CD14-positive monocyte (primary cell): ENCODE measurements around the gene FHIT. TPM values are rescaled to one million over a fixed set of nuclear protein-coding genes. Genes with fewer than 3 reads are reported as not detected.

Experiments used
- DNase-seq, 3 donors: peaks; one replicate each; pipeline ENCODE4 v3.0.0-alpha.2; 2011 to 2022
- H2AFZ ChIP-seq: 2 replicates; pipeline ENCODE4 v1.6.0; 2012; ENCODE audit warnings: mild to moderate bottlenecking, low read depth, low read length, inconsistent platforms; ENCODE audit not compliant: insufficient read depth, poor library complexity, severe bottlenecking
- H3K27ac ChIP-seq, 2 donors: 1 replicate in 1 of 2; 2 replicates in 1 of 2; pipeline ENCODE4 v1.5.1; 2012 to 2013; ENCODE audit warnings: low read length in 2 of 2, control low read depth in 1 of 2, inconsistent platforms in 1 of 2, low read depth in 1 of 2, mild to moderate bottlenecking in 1 of 2
- H3K27me3 ChIP-seq, 2 donors: one replicate each; pipeline versions ENCODE4 v1.6.0 to v1.6.1; 2011 to 2013; ENCODE audit warnings: low read length in 2 of 2; ENCODE audit not compliant: control insufficient read depth in 2 of 2, insufficient read depth in 2 of 2
- H3K36me3 ChIP-seq, 2 donors: replicated peaks in 1 of 2; 1 replicate in 1 of 2; 2 replicates in 1 of 2; pipeline versions ENCODE4 v1.5.1 to v1.6.1; 2012 to 2013; ENCODE audit warnings: low read length in 2 of 2, control low read depth in 1 of 2, inconsistent platforms in 1 of 2, mild to moderate bottlenecking in 1 of 2; ENCODE audit not compliant: insufficient read depth in 2 of 2, control insufficient read depth in 1 of 2
- H3K4me1 ChIP-seq, 2 donors: 1 replicate in 1 of 2; 2 replicates in 1 of 2; pipeline versions ENCODE4 v1.5.1 to v1.6.1; 2012 to 2013; ENCODE audit warnings: low read length in 2 of 2, control low read depth in 1 of 2, inconsistent platforms in 1 of 2, mild to moderate bottlenecking in 1 of 2, moderate library complexity in 1 of 2; ENCODE audit not compliant: insufficient read depth in 2 of 2, control insufficient read depth in 1 of 2
- H3K4me2 ChIP-seq: replicated peaks from 2 replicates; pipeline ENCODE3; 2012; ENCODE audit warnings: low read length, moderate library complexity, mild to moderate bottlenecking; ENCODE audit not compliant: poor library complexity, severe bottlenecking; ENCODE audit errors: extremely low read depth
- H3K4me3 ChIP-seq, 3 experiments: fragments of 200-600 bp in 1 of 3; sonication (generic) in 1 of 3; replicated peaks in 1 of 3; 1 replicate in 2 of 3; 2 replicates in 1 of 3; pipeline ENCODE4 v1.5.1; 2011 to 2013; ENCODE audit warnings: low read length in 3 of 3, mild to moderate bottlenecking in 3 of 3, control low read depth in 2 of 3, low read depth in 2 of 3, inconsistent platforms in 1 of 3, moderate library complexity in 1 of 3
- H3K79me2 ChIP-seq: 2 replicates; pipeline ENCODE4 v1.6.0; 2012; ENCODE audit warnings: mild to moderate bottlenecking, control low read depth, inconsistent platforms, low read length, moderate library complexity; ENCODE audit not compliant: insufficient read depth
- H3K9ac ChIP-seq: 2 replicates; pipeline ENCODE4 v1.6.0; 2017; ENCODE audit warnings: low read length, mild to moderate bottlenecking; ENCODE audit not compliant: insufficient read depth, poor library complexity, severe bottlenecking
- H3K9me3 ChIP-seq, 2 donors: replicated peaks in 1 of 2; 1 replicate in 1 of 2; 2 replicates in 1 of 2; pipeline versions ENCODE4 v1.5.1 to v1.6.1; 2012 to 2013; ENCODE audit warnings: low read length in 2 of 2, control low read depth in 1 of 2; ENCODE audit not compliant: control insufficient read depth in 1 of 2, insufficient read depth in 1 of 2
- H4K20me1 ChIP-seq: 2 replicates; pipeline ENCODE4 v1.6.0; 2012; ENCODE audit warnings: mild to moderate bottlenecking, low read length, control low read depth, moderate library complexity; ENCODE audit not compliant: insufficient read depth
- H3K27ac Mint-ChIP-seq, 7 donors: one replicate each; pipeline ENCODE4 v1.8.0; 2020; ENCODE audit warnings: mild to moderate bottlenecking in 7 of 7, mixed read lengths in 7 of 7, moderate library complexity in 6 of 7, inconsistent platforms in 2 of 7
- H3K27me3 Mint-ChIP-seq, 3 donors: one replicate each; pipeline ENCODE4 v1.8.0; 2021 to 2022; ENCODE audit warnings: low read depth in 3 of 3, mild to moderate bottlenecking in 3 of 3, mixed read lengths in 3 of 3, moderate library complexity in 3 of 3, inconsistent platforms in 1 of 3
- H3K36me3 Mint-ChIP-seq, 2 donors: one replicate each; pipeline ENCODE4 v1.8.0; 2020; ENCODE audit warnings: mixed read lengths in 2 of 2, inconsistent platforms in 1 of 2, mild to moderate bottlenecking in 1 of 2
- H3K4me1 Mint-ChIP-seq: one replicate; pipeline ENCODE4 v1.8.0; 2020; ENCODE audit warnings: mild to moderate bottlenecking, mixed read lengths
- H3K4me3 Mint-ChIP-seq, 2 donors: one replicate each; pipeline ENCODE4 v1.8.0; 2020; ENCODE audit warnings: mild to moderate bottlenecking in 2 of 2, mixed read lengths in 2 of 2, moderate library complexity in 1 of 2
- H3K9me3 Mint-ChIP-seq, 7 donors: one replicate each; pipeline ENCODE4 v1.8.0; 2020 to 2022; ENCODE audit warnings: mixed read lengths in 7 of 7, mild to moderate bottlenecking in 6 of 7, moderate library complexity in 6 of 7, inconsistent platforms in 2 of 7
- WGBS: methylation state at CpG from one replicate; pipeline ENCODE4 v1.1.5; 2013; ENCODE audit warnings: missing lambda C conversion rate; ENCODE audit not compliant: insufficient coverage; 5-methylcytosine and 5-hydroxymethylcytosine counted together
- intact Hi-C, 2 donors: fragments of 100-400 bp; cut with micrococcal nuclease; formaldehyde crosslinking; loops; one replicate each; pipeline versions ENCODE4 v1.15.0 to v1.15.1; 2023
- polyA plus RNA-seq, 3 donors: library from polyadenylated mRNA; depleted of rRNA in 1 of 3; unstranded in 2 of 3; stranded (reverse) in 1 of 3; fragments of 300-500 nt in 2 of 3; fragments of >200 nt in 1 of 3; fragmentation: Illumina TruSeq in 2 of 3; gene quantifications; 1 replicate in 2 of 3; 2 replicates in 1 of 3; pipeline ENCODE4 v1.2.3, GENCODE V29; 2012 to 2021
- TF ChIP-seq, protein P1 (sequence below): fragments of 200-600 bp; IDR thresholded peaks from one replicate; pipeline ENCODE4 v1.8.0; 2022; ENCODE audit warnings: antibody characterized with exemption, mild to moderate bottlenecking

Gene FHIT
- polyA plus RNA-seq, 3 donors = 1.7 to 3.4 (median 3.2) TPM

DNA sequence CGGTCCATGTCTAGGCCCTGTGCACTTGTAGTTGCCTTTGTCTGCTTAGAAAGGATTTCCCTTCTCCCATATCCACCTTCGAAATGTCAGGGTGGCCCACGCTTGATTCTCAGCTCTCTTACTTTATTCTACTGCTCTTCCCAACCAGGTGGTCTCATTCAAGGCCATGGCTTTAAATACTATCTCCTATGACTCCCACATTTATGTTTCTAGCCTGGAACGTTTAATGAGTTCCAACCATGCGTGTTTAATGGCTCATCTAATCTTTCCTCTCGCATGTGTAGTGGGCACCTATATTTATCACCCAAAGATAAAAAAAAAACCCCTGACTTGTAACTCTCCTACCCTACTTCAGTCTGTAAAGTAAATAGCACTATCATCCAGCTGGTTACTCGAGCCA lies 1474.2 kb downstream of the FHIT start:
- H3K4me3 Mint-ChIP-seq = no peak overlapping the region

DNA sequence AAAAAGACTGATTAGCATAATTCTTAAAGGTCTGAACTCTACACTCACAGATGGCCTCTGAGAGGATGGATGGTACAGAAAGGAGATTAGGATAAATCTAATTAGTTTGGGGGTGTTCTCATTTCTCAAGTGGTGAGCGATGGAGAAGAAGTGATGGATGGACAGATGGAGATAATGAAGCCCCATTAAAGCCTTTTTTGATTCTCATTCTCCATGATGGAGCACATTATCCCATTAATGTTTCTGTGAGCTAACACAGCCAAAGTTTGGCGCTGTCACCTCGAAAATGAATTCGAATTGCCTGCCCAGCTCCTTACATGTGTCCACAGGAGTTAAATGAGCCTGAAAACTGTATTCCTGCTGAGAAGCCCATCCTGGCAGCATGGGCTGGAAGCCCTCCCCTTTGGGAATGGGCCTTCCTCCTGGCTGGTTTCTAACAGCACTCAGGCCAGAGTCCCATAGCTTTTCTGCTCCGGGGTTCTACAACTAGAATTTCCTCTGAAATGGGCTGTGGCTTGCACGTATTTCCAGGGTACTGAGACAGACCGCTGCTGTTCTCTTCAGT lies 1475.4 kb downstream of the FHIT start:
- H3K9me3 Mint-ChIP-seq = no peaks in the 10 kb centered on the region
- 94% methylated on average over 7 of the region's 7 CpGs for WGBS
- H3K36me3 Mint-ChIP-seq = no peaks in the 10 kb centered on the region
- TF ChIP-seq, protein P1, sequence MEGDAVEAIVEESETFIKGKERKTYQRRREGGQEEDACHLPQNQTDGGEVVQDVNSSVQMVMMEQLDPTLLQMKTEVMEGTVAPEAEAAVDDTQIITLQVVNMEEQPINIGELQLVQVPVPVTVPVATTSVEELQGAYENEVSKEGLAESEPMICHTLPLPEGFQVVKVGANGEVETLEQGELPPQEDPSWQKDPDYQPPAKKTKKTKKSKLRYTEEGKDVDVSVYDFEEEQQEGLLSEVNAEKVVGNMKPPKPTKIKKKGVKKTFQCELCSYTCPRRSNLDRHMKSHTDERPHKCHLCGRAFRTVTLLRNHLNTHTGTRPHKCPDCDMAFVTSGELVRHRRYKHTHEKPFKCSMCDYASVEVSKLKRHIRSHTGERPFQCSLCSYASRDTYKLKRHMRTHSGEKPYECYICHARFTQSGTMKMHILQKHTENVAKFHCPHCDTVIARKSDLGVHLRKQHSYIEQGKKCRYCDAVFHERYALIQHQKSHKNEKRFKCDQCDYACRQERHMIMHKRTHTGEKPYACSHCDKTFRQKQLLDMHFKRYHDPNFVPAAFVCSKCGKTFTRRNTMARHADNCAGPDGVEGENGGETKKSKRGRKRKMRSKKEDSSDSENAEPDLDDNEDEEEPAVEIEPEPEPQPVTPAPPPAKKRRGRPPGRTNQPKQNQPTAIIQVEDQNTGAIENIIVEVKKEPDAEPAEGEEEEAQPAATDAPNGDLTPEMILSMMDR = no peak
- Histone ChIP-seq H3K4me1 (no peaks in the 10 kb centered on the region), H3K9me3 (no peaks in the 10 kb centered on the region), H3K9ac (no peak overlapping the region), H2AFZ (no peak overlapping the region), H4K20me1 (no peaks in the 10 kb centered on the region), H3K27ac (no peak overlapping the region), H3K79me2 (no peaks in the 10 kb centered on the region), H3K36me3 (no peaks in the 10 kb centered on the region), H3K4me3 (no peak overlapping the region), H3K4me2 (no peak overlapping the region), H3K27me3 (no peaks in the 10 kb centered on the region)
- H3K4me1 Mint-ChIP-seq = peaks cover 14% of the 10 kb centered on the region
- DNase-seq = no peak
- no peak overlapping the region for H3K27ac Mint-ChIP-seq
- intact Hi-C loops = no loop called here
- no peak overlapping the region for H3K4me3 Mint-ChIP-seq
- H3K27me3 Mint-ChIP-seq = peaks cover 0 to 2% (median 0%) of the 10 kb centered on the region in 3 donors

More for the DNA sequence above, 1474.2 kb downstream of the FHIT start:
- H3K36me3 ChIP-seq = no peaks in the 10 kb centered on the region
- intact Hi-C loops = no loop called here
- 87% methylated on average over 7 of the region's 7 CpGs for WGBS
- no peak overlapping the region for H3K27ac ChIP-seq
- H3K4me1 ChIP-seq = no peaks in the 10 kb centered on the region
- Mint-ChIP-seq H3K27ac (no peak overlapping the region), H3K9me3 (no peaks in the 10 kb centered on the region), H3K36me3 (no peaks in the 10 kb centered on the region), H3K27me3 (peaks cover 0 to 2% (median 0%) of the 10 kb centered on the region in 3 donors), H3K4me1 (peaks cover 14% of the 10 kb centered on the region)
- DNase-seq = no peak
- no peaks in the 10 kb centered on the region for H3K9me3 ChIP-seq
- no peaks in the 10 kb centered on the region for H4K20me1 ChIP-seq
- H3K4me2 ChIP-seq = no peak overlapping the region
- H3K4me3 ChIP-seq = no peak overlapping the region
- H3K27me3 ChIP-seq = no peaks in the 10 kb centered on the region
- TF ChIP-seq, protein P1 = no peak
- no peaks in the 10 kb centered on the region for H3K79me2 ChIP-seq
- no peak overlapping the region for H3K9ac ChIP-seq
- no peak overlapping the region for H2AFZ ChIP-seq
